H9 (cell line): ENCODE data around the gene RBMS3. TPM values are rescaled to one million over a fixed set of nuclear protein-coding genes. Genes with fewer than 3 reads are reported as not detected.

ENCODE experiments used
- DNase-seq: peaks from one replicate; pipeline ENCODE4 v3.0.0-alpha.2; 2017
- H2AFZ ChIP-seq: one replicate; pipeline ENCODE4 v1.6.1; 2013; ENCODE audit warnings: mild to moderate bottlenecking, low read length, control low read depth, moderate library complexity
- H2AK5ac ChIP-seq: 2 replicates; pipeline ENCODE4 v1.6.1; 2013; ENCODE audit warnings: low read length, control low read depth, mixed read lengths; ENCODE audit not compliant: insufficient read length
- H2BK120ac ChIP-seq: one replicate; pipeline ENCODE4 v1.6.1; 2013; ENCODE audit warnings: low read depth, mild to moderate bottlenecking, low read length, control low read depth, inconsistent platforms; ENCODE audit not compliant: poor library complexity, severe bottlenecking
- H2BK12ac ChIP-seq: 2 replicates; pipeline ENCODE4 v1.6.1; 2013; ENCODE audit warnings: low read length, control low read depth, mixed read lengths, low read depth; ENCODE audit not compliant: insufficient read length
- H2BK15ac ChIP-seq: 2 replicates; pipeline ENCODE4 v1.6.1; 2013; ENCODE audit warnings: low read depth, low read length, control low read depth
- H2BK20ac ChIP-seq: one replicate; pipeline ENCODE4 v1.6.1; 2013; ENCODE audit warnings: low read depth, mild to moderate bottlenecking, low read length, control low read depth, inconsistent platforms; ENCODE audit not compliant: poor library complexity, severe bottlenecking
- H2BK5ac ChIP-seq: 2 replicates; pipeline ENCODE4 v1.6.1; 2013; ENCODE audit warnings: low read length, control low read depth, mixed read lengths; ENCODE audit not compliant: insufficient read length
- H3K14ac ChIP-seq: 2 replicates; pipeline ENCODE4 v1.6.1; 2013; ENCODE audit warnings: low read length, control low read depth; ENCODE audit not compliant: insufficient read depth
- H3K18ac ChIP-seq: 2 replicates; pipeline ENCODE4 v1.6.1; 2013; ENCODE audit warnings: low read depth, mild to moderate bottlenecking, mixed read lengths, low read length, control low read depth; ENCODE audit not compliant: insufficient read length
- H3K23ac ChIP-seq: 2 replicates; pipeline ENCODE4 v1.6.1; 2013; ENCODE audit warnings: low read length, control low read depth, mixed read lengths, low read depth; ENCODE audit not compliant: insufficient read length
- H3K23me2 ChIP-seq: 2 replicates; pipeline ENCODE4 v1.6.1; 2013; ENCODE audit warnings: low read depth, mild to moderate bottlenecking, mixed read lengths, low read length, control low read depth; ENCODE audit not compliant: insufficient read length, poor library complexity, severe bottlenecking
- H3K27ac ChIP-seq: 2 replicates; pipeline ENCODE4 v1.5.1; 2013; ENCODE audit warnings: low read length, control low read depth, mixed read lengths, low read depth; ENCODE audit not compliant: insufficient read length
- H3K27me3 ChIP-seq: 2 replicates; pipeline ENCODE4 v1.6.1; 2013; ENCODE audit warnings: low read length, control low read depth, inconsistent platforms; ENCODE audit not compliant: insufficient read depth
- H3K4ac ChIP-seq: 2 replicates; pipeline ENCODE4 v1.6.1; 2013; ENCODE audit warnings: low read depth, mild to moderate bottlenecking, control low read depth, inconsistent platforms, low read length, moderate library complexity
- H3K4me1 ChIP-seq: 2 replicates; pipeline ENCODE4 v1.6.1; 2013; ENCODE audit warnings: low read length, control low read depth, inconsistent platforms; ENCODE audit not compliant: insufficient read depth
- H3K4me2 ChIP-seq: 2 replicates; pipeline ENCODE4 v1.6.1; 2013; ENCODE audit warnings: low read length, control low read depth, mixed read lengths; ENCODE audit not compliant: insufficient read length, insufficient read depth
- H3K56ac ChIP-seq: 2 replicates; pipeline ENCODE4 v1.6.1; 2013; ENCODE audit warnings: low read depth, mild to moderate bottlenecking, mixed read lengths, low read length, control low read depth; ENCODE audit not compliant: insufficient read length
- H3K79me1 ChIP-seq: 2 replicates; pipeline ENCODE4 v1.6.1; 2013; ENCODE audit warnings: low read depth, mild to moderate bottlenecking, moderate library complexity, low read length, control low read depth, inconsistent platforms; ENCODE audit not compliant: insufficient read depth, poor library complexity, severe bottlenecking
- H3K79me2 ChIP-seq: 2 replicates; pipeline ENCODE4 v1.6.1; 2013; ENCODE audit warnings: low read length, control low read depth, inconsistent platforms; ENCODE audit not compliant: insufficient read depth
- H3K9ac ChIP-seq: 2 replicates; pipeline ENCODE4 v1.6.1; 2013; ENCODE audit warnings: low read length, control low read depth, mixed read lengths; ENCODE audit not compliant: insufficient read length; ENCODE audit errors: extremely low read depth
- H3K9me3 ChIP-seq: one replicate; pipeline ENCODE4 v1.6.1; 2013; ENCODE audit warnings: low read depth, low read length, inconsistent platforms; ENCODE audit not compliant: control insufficient read depth
- H3T11ph ChIP-seq: one replicate; pipeline ENCODE4 v1.6.1; 2013; ENCODE audit warnings: mild to moderate bottlenecking, low read length, control low read depth, inconsistent platforms
- H4K20me1 ChIP-seq: one replicate; pipeline ENCODE4 v1.6.1; 2013; ENCODE audit not compliant: control insufficient read depth, insufficient read length, insufficient read depth
- H4K5ac ChIP-seq: 2 replicates; pipeline ENCODE4 v1.6.1; 2013; ENCODE audit warnings: low read depth, mild to moderate bottlenecking, mixed read lengths, low read length, control low read depth; ENCODE audit not compliant: insufficient read length
- H4K8ac ChIP-seq: replicated peaks from 2 replicates; pipeline ENCODE4 v1.6.1; 2013; ENCODE audit warnings: low read length, control low read depth, mixed read lengths, low read depth; ENCODE audit not compliant: insufficient read length
- H4K91ac ChIP-seq: 2 replicates; pipeline ENCODE4 v1.6.1; 2013; ENCODE audit warnings: low read depth, mild to moderate bottlenecking, moderate library complexity, mixed read lengths, low read length, control low read depth; ENCODE audit not compliant: insufficient read length
- H3K27ac Mint-ChIP-seq, 3 experiments: 2 replicates in 2 of 3; 3 replicates in 1 of 3; pipeline ENCODE4 v1.8.0; 2020 to 2021; ENCODE audit warnings: mixed read lengths in 3 of 3, mild to moderate bottlenecking in 1 of 3, moderate library complexity in 1 of 3
- H3K27me3 Mint-ChIP-seq: 2 replicates; pipeline ENCODE4 v1.8.0; 2021; ENCODE audit warnings: low read depth, mild to moderate bottlenecking, moderate library complexity, mixed read lengths
- H3K36me3 Mint-ChIP-seq, 3 experiments: 2 replicates in 2 of 3; 3 replicates in 1 of 3; pipeline ENCODE4 v1.8.0; 2020 to 2021; ENCODE audit warnings: low read depth in 3 of 3, mixed read lengths in 3 of 3; ENCODE audit not compliant: insufficient read depth in 1 of 3
- H3K4me1 Mint-ChIP-seq, 2 experiments: 2 replicates each; pipeline ENCODE4 v1.8.0; 2020; ENCODE audit warnings: mixed read lengths in 2 of 2
- H3K4me3 Mint-ChIP-seq, 2 experiments: 2 replicates in 1 of 2; 3 replicates in 1 of 2; pipeline ENCODE4 v1.8.0; 2020 to 2021; ENCODE audit warnings: mild to moderate bottlenecking in 2 of 2, mixed read lengths in 2 of 2, moderate library complexity in 1 of 2
- H3K9me3 Mint-ChIP-seq, 2 experiments: 2 replicates in 1 of 2; 3 replicates in 1 of 2; pipeline ENCODE4 v1.8.0; 2020; ENCODE audit warnings: mild to moderate bottlenecking in 2 of 2, mixed read lengths in 2 of 2, moderate library complexity in 1 of 2
- CTCF ChIP-seq: fragments of 200-600 bp; sonication (generic); conservative IDR thresholded peaks from 3 replicates; pipeline ENCODE4 v1.8.0; 2021; ENCODE audit warnings: antibody characterized with exemption, mild to moderate bottlenecking
- WGBS: extraction: QIAGEN DNeasy Blood & Tissue Kit; methylation state at CpG from one replicate; pipeline ENCODE4 v1.1.7; 2013; ENCODE audit warnings: missing lambda C conversion rate, low lambda C conversion rate, mixed read lengths; ENCODE audit not compliant: insufficient read length; ENCODE audit errors: extremely low coverage; 5-methylcytosine and 5-hydroxymethylcytosine counted together
- total RNA-seq: library from RNA; stranded (reverse); gene quantifications from 2 replicates; pipeline ENCODE4 v1.2.1, GENCODE V29; 2021

RBMS3 gene
- total RNA-seq, 1 experiment from 2014 or later: 8.1 TPM

- Mint-ChIP-seq H3K27me3 (no peaks in the 10 kb centered on the region), H3K9me3 (peaks cover 4% of the 10 kb centered on the region in 2 experiments; a peak in 4 of 5 replicates), H3K4me3 (no peak overlapping the region), H3K27ac (no peak overlapping the region), H3K36me3 (peaks cover 0 to 7% (median 4%) of the 10 kb centered on the region in 3 experiments; a peak in 5 of 7 replicates), H3K4me1 (peaks cover 24 to 37% of the 10 kb centered on the region in 2 experiments)
- Histone ChIP-seq H3K4ac (no peak overlapping the region), H2BK5ac (no peak overlapping the region), H3K9ac (no peak overlapping the region), H3K23ac (no peak overlapping the region), H3K79me1 (no peaks in the 10 kb centered on the region), H2BK20ac (no peak overlapping the region), H3K9me3 (no peaks in the 10 kb centered on the region), H4K5ac (no peak overlapping the region), H2BK12ac (no peak overlapping the region), H4K20me1 (no peaks in the 10 kb centered on the region), H2BK120ac (no peak overlapping the region), H2AK5ac (no peak overlapping the region), H3K18ac (no peak overlapping the region), H2BK15ac (no peak overlapping the region), H2AFZ (no peak overlapping the region), H4K8ac (no peak overlapping the region), H3K4me1 (peaks cover 5% of the 10 kb centered on the region; the same call in 1 of the 2 replicates), H3K79me2 (no peaks in the 10 kb centered on the region), H3T11ph (no peak overlapping the region), H3K27ac (no peak overlapping the region), H4K91ac (no peak overlapping the region), H3K14ac (no peak overlapping the region), H3K4me2 (no peak overlapping the region), H3K23me2 (no peaks in the 10 kb centered on the region), H3K27me3 (no peaks in the 10 kb centered on the region), H3K56ac (no peak overlapping the region)
- DNase-seq: no peak
- no peak for TF ChIP-seq CTCF
- WGBS: no CpG with 5 or more reads among the region's 4 CpGs
Measured at GRCh38 chr3:29240887-29241286, 40.0 kb upstream of the RBMS3 start.
